Prostate gland (tissue), 2 donors: Measurements from ENCODE around the gene EP400. TPM values are rescaled to one million over a fixed set of nuclear protein-coding genes. Genes with fewer than 3 reads are reported as not detected.

ENCODE experiments used
- DNase-seq: peaks from one replicate; pipeline ENCODE4 v3.0.0-alpha.2; 2019; ENCODE audit warnings: low spot score
- H3K27ac ChIP-seq, 2 donors: fragments of 200-600 bp; sonication (generic); 2 replicates each; pipeline ENCODE4 v1.5.1; 2017 to 2019
- H3K27me3 ChIP-seq: fragments of 200-600 bp; sonication (generic); replicated peaks from 2 replicates; pipeline ENCODE4 v1.5.1; 2019; ENCODE audit not compliant: insufficient read depth
- H3K36me3 ChIP-seq, 2 donors: fragments of 200-600 bp; sonication (generic); 1 replicate in 1 of 2; 2 replicates in 1 of 2; pipeline versions ENCODE4 v1.5.1 to v1.8.1; 2017 to 2019
- H3K4me1 ChIP-seq: fragments of 200-600 bp; sonication (generic); replicated peaks from 2 replicates; pipeline ENCODE4 v1.5.1; 2019
- H3K4me3 ChIP-seq, 2 donors: fragments of 200-600 bp; sonication (generic); 2 replicates each; pipeline ENCODE4 v1.5.1; 2017 to 2019
- H3K9me3 ChIP-seq: fragments of 200-600 bp; sonication (generic); 2 replicates; pipeline ENCODE4 v1.5.1; 2017
- CTCF ChIP-seq, 4 experiments: fragments of 200-600 bp in 2 of 4; fragments of 450-650 bp in 2 of 4; sonication (generic) in 2 of 4; IDR thresholded peaks; 1 replicate in 3 of 4; 2 replicates in 1 of 4; pipeline ENCODE4 v1.5.1; 2016 to 2019; ENCODE audit warnings: antibody characterized with exemption in 4 of 4, mild to moderate bottlenecking in 2 of 4, moderate library complexity in 2 of 4
- POLR2A ChIP-seq: fragments of 450-650 bp; IDR thresholded peaks from one replicate; pipeline ENCODE4 v1.6.1; 2016; ENCODE audit warnings: antibody characterized with exemption, mild to moderate bottlenecking
- POLR2AphosphoS5 ChIP-seq: sonication (generic); formaldehyde crosslinking; IDR thresholded peaks from one replicate; pipeline ENCODE4 v1.6.1; 2017; ENCODE audit warnings: antibody characterized with exemption
- WGBS: methylation state at CpG from one replicate; pipeline ENCODE4 v1.1.5; 2018; 5-methylcytosine and 5-hydroxymethylcytosine counted together
- intact Hi-C: fragments of 100-400 bp; cut with DNase I; formaldehyde crosslinking; loops from one replicate; pipeline ENCODE4 v1.14.2; 2022
- total RNA-seq, 2 donors: library from RNA; depleted of rRNA; stranded (reverse); fragments of >200 nt; gene quantifications; one replicate each; pipeline ENCODE4 v1.1.0, GENCODE V29; 2016

EP400 gene
- total RNA-seq, 2 donors from 2014 or later: 22.3 to 46.2 TPM

GRCh38 chr12:132083614-132083940 is 133.8 kb downstream of the EP400 start:
- H3K9me3 ChIP-seq: no peaks in the 10 kb centered on the region
- no peaks in the 10 kb centered on the region for H3K27me3 ChIP-seq
- no peaks in the 10 kb centered on the region for H3K36me3 ChIP-seq
- H3K4me1 ChIP-seq: no peaks in the 10 kb centered on the region
- no peak for DNase-seq
- WGBS: 12% methylated on average over 8 of the region's 8 CpGs
- peak overlapping the region; percentile 86 to 87 for H3K4me3 ChIP-seq
- TF ChIP-seq CTCF (IDR thresholded peaks at IDR 0.05) (no peak), POLR2AphosphoS5 (no peak), POLR2A (no peak)
- no peak overlapping the region for H3K27ac ChIP-seq
- intact Hi-C loops: no loop called here

GRCh38 chr12:132083941-132084620 is 134.3 kb downstream of the EP400 start:
- DNase-seq: peak; percentile 84
- H3K27me3 ChIP-seq: no peaks in the 10 kb centered on the region
- H3K4me3 ChIP-seq: peak overlapping the region; percentile 86 to 87
- no peaks in the 10 kb centered on the region for H3K4me1 ChIP-seq
- TF ChIP-seq POLR2AphosphoS5 (peak; percentile 73), CTCF (IDR thresholded peaks at IDR 0.05) (no peak), POLR2A (peak; percentile 70)
- peak overlapping the region; percentile 66 to 70 for H3K27ac ChIP-seq
- H3K9me3 ChIP-seq: no peaks in the 10 kb centered on the region
- WGBS: 2% methylated on average over 30 of the region's 84 CpGs
- H3K36me3 ChIP-seq: no peaks in the 10 kb centered on the region
- intact Hi-C loops: no loop called here

- no peak for DNase-seq
- TF ChIP-seq CTCF (IDR thresholded peaks at IDR 0.05): no peak
- TF ChIP-seq POLR2AphosphoS5: no peak
- no peak for TF ChIP-seq POLR2A
- intact Hi-C loops: no loop called here
- 2% methylated on average over 45 of the region's 49 CpGs for WGBS
- Histone ChIP-seq H3K4me3 (peak overlapping the region; percentile 86 to 87), H3K4me1 (no peaks in the 10 kb centered on the region), H3K9me3 (no peaks in the 10 kb centered on the region), H3K27me3 (no peaks in the 10 kb centered on the region), H3K36me3 (no peaks in the 10 kb centered on the region), H3K27ac (peak overlapping the region; percentile 66 to 70)
Measured at GRCh38 chr12:132084621-132085290, 135.0 kb downstream of the EP400 start.

- intact Hi-C loops: no loop called here
- no peak for DNase-seq
- 51% methylated on average over 6 of the region's 6 CpGs for WGBS
- H3K9me3 ChIP-seq: no peaks in the 10 kb centered on the region
- H3K27me3 ChIP-seq: no peaks in the 10 kb centered on the region
- peak overlapping the region in 1 of 2 donors; percentile 66 for H3K27ac ChIP-seq
- TF ChIP-seq POLR2A: no peak
- TF ChIP-seq POLR2AphosphoS5: no peak
- TF ChIP-seq CTCF (IDR thresholded peaks at IDR 0.05): no peak
- H3K36me3 ChIP-seq: no peaks in the 10 kb centered on the region
- H3K4me1 ChIP-seq: no peaks in the 10 kb centered on the region
- H3K4me3 ChIP-seq: peak overlapping the region; percentile 86 to 87
Measured at GRCh38 chr12:132085291-132085635, 135.5 kb downstream of the EP400 start.

GRCh38 chr12:132089407-132089910 is 139.7 kb downstream of the EP400 start:
- intact Hi-C loops: no loop called here
- H3K4me3 ChIP-seq: no peak overlapping the region
- WGBS: 94% methylated on average over 4 of the region's 4 CpGs
- no peaks in the 10 kb centered on the region for H3K4me1 ChIP-seq
- H3K36me3 ChIP-seq: no peaks in the 10 kb centered on the region
- DNase-seq: no peak
- TF ChIP-seq CTCF (IDR thresholded peaks at IDR 0.05) (no peak), POLR2AphosphoS5 (no peak), POLR2A (no peak)
- H3K27ac ChIP-seq: no peak overlapping the region
- no peaks in the 10 kb centered on the region for H3K9me3 ChIP-seq
- H3K27me3 ChIP-seq: no peaks in the 10 kb centered on the region
